Measurements from ENCODE around the gene GNPDA1. TPM values are rescaled to one million over a fixed set of nuclear protein-coding genes. Genes with fewer than 3 reads are reported as not detected.

The GNPDA1 gene
- total RNA-seq, 6 donors from 2014 or later: 21.6 to 37.5 (median 31.7) TPM

- H3K9me3 ChIP-seq: no peaks in the 10 kb centered on the region
- peaks cover 23 to 95% (median 61%) of the 10 kb centered on the region in 4 donors for H3K36me3 ChIP-seq
- H3K4me3 ChIP-seq: no peak overlapping the region
- no peak for DNase-seq
- H3K27ac ChIP-seq: no peak overlapping the region
- no peaks in the 10 kb centered on the region for H3K27me3 ChIP-seq
- no peaks in the 10 kb centered on the region for H3K4me1 ChIP-seq
- no peak for ATAC-seq (ENCODE audit: low FRiP score in 2 of 2)
- TF ChIP-seq POLR2AphosphoS5 (IDR thresholded peaks at IDR 0.05) (no peak), CTCF (IDR thresholded peaks at IDR 0.05) (no peak), EP300 (IDR thresholded peaks at IDR 0.05) (no peak), POLR2A (IDR thresholded peaks at IDR 0.05) (no peak)
These were observed 26.8 kb downstream of the GNPDA1 start for GRCh38 chr5:141986072-141986471.

DNA sequence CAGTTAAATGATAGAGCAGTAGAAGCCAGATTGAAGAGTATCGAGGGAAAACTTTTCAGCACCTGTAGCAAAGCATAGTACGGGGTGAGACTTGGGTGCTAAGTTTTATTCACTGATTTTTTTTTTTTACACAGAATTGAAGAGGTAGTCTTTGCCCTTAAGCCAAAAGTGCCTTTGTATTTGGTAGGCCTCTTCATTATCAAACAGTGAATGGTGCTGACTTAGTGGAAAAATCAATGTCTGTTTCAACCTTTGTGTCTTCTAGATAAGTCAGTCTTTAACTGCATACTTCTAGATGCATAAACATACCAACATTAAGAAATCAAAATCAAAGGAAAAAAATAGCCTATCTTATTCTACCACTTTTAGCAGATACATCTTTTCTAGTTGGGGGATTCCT is 30.2 kb downstream of the GNPDA1 start:
- no peak for TF ChIP-seq EP300 (IDR thresholded peaks at IDR 0.05)
- no peak for TF ChIP-seq CTCF (IDR thresholded peaks at IDR 0.05)
- no peak for TF ChIP-seq POLR2AphosphoS5 (IDR thresholded peaks at IDR 0.05)
- no peak for TF ChIP-seq POLR2A (IDR thresholded peaks at IDR 0.05)
- Histone ChIP-seq H3K27ac (no peak overlapping the region), H3K27me3 (no peaks in the 10 kb centered on the region), H3K4me1 (no peaks in the 10 kb centered on the region), H3K36me3 (peaks cover 29 to 100% (median 80%) of the 10 kb centered on the region in 4 donors), H3K4me3 (no peak overlapping the region), H3K9me3 (no peaks in the 10 kb centered on the region)
- DNase-seq (no peak), ATAC-seq (ENCODE audit: low FRiP score in 2 of 2) (no peak)
- WGBS, 2 donors: 48 to 65% methylated on average over 2 of the region's 2 CpGs

GRCh38 chr5:141978389-141978788 is 34.4 kb downstream of the GNPDA1 start:
- no peak for DNase-seq
- TF ChIP-seq POLR2A (IDR thresholded peaks at IDR 0.05) (no peak), EP300 (IDR thresholded peaks at IDR 0.05) (no peak), POLR2AphosphoS5 (IDR thresholded peaks at IDR 0.05) (no peak), CTCF (IDR thresholded peaks at IDR 0.05) (no peak)
- no peak for ATAC-seq (ENCODE audit: low FRiP score in 2 of 2)
- H3K4me1 ChIP-seq: peaks cover 0 to 14% (median 2%) of the 10 kb centered on the region in 4 donors
- no peaks in the 10 kb centered on the region for H3K9me3 ChIP-seq
- peaks cover 13 to 91% (median 58%) of the 10 kb centered on the region in 4 donors for H3K36me3 ChIP-seq
- H3K27me3 ChIP-seq: no peaks in the 10 kb centered on the region
- no peak overlapping the region for H3K4me3 ChIP-seq
- H3K27ac ChIP-seq: no peak overlapping the region

DNA sequence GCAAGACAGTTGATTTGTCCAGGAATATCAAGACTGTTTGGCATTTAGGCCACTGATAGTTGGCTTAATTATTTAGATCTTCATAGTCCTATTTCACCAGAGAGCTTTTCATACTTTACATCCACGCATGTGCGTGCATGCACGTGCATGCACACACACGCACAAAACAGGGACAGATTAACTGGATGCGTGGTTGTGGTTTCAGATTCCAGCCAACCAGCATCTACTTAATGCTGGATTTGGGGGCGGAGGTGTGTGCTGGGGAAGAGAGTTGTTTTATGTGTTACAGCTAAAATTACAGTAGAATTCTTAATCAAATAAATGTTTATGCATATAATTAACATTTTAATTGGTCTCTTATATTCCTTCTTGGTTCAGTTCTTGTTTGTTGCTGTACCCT is 36.7 kb downstream of the GNPDA1 start:
- H3K36me3 ChIP-seq: peaks cover 8 to 78% (median 52%) of the 10 kb centered on the region in 4 donors
- H3K4me1 ChIP-seq: peaks cover under 1 to 14% (median 3%) of the 10 kb centered on the region in 4 donors
- H3K4me3 ChIP-seq: no peak overlapping the region
- ATAC-seq (ENCODE audit: low FRiP score in 2 of 2) (no peak), DNase-seq (no peak)
- no peak overlapping the region for H3K27ac ChIP-seq
- H3K9me3 ChIP-seq: no peaks in the 10 kb centered on the region
- H3K27me3 ChIP-seq: no peaks in the 10 kb centered on the region
- WGBS, 2 donors: 92 to 94% methylated on average over 6 of the region's 6 CpGs
- TF ChIP-seq POLR2AphosphoS5 (IDR thresholded peaks at IDR 0.05) (no peak), POLR2A (IDR thresholded peaks at IDR 0.05) (no peak), CTCF (IDR thresholded peaks at IDR 0.05) (no peak), EP300 (IDR thresholded peaks at IDR 0.05) (no peak)

GRCh38 chr5:141973871-141974595 is 38.8 kb downstream of the GNPDA1 start:
- Histone ChIP-seq H3K4me3 (no peak overlapping the region), H3K27me3 (no peaks in the 10 kb centered on the region), H3K27ac (no peak overlapping the region), H3K9me3 (no peaks in the 10 kb centered on the region), H3K4me1 (peaks cover 15 to 29% (median 20%) of the 10 kb centered on the region in 4 donors), H3K36me3 (peaks cover 0 to 56% (median 33%) of the 10 kb centered on the region in 4 donors)
- 64 to 78% methylated on average over 1 of the region's 1 CpG for WGBS, 2 donors
- no peak for ATAC-seq (ENCODE audit: low FRiP score in 2 of 2)
- no peak for DNase-seq
- no peak for TF ChIP-seq POLR2A (IDR thresholded peaks at IDR 0.05)
- TF ChIP-seq POLR2AphosphoS5 (IDR thresholded peaks at IDR 0.05): no peak
- no peak for TF ChIP-seq CTCF (IDR thresholded peaks at IDR 0.05)
- no peak for TF ChIP-seq EP300 (IDR thresholded peaks at IDR 0.05)
